Heart left ventricle (tissue), 13 donors: ENCODE measurements around the gene TRPV3.

Source experiments
- CTCF ChIP-seq, 12 donors: fragments of 200-600 bp; sonication (generic) in 4 of 12; IDR thresholded peaks; one replicate each; pipeline versions ENCODE4 v1.5.0 to v1.8.0; 2018 to 2022; ENCODE audit warnings: antibody characterized with exemption in 12 of 12, mild to moderate bottlenecking in 5 of 12
- POLR2A ChIP-seq, 2 donors: fragments of 450-650 bp; IDR thresholded peaks; one replicate each; pipeline ENCODE4 v1.6.1; 2017; ENCODE audit warnings: antibody characterized with exemption in 2 of 2, mild to moderate bottlenecking in 2 of 2, moderate library complexity in 2 of 2
- donor health status: ischemic (EF 13 %, LVEDD 7.1; RV severe dilation, severe dysfunction).
- donor health status: DM: no; HTN: yes; CAD: no.
- donor health status: DM: no; HTN: no; CAD: no.
- donor health status: ischemic (EF 25% LVEDD 6.9; RV normal size, moderate dysfunction).
- donor health status: ischemic (EF 25% LVEDD 5.7; RV mildly dilated, moderate dysfunction).
- donor health status: ischemic (EF 35%, LVEDD 5.7; RV mildly dilated, moderate dysfunction).
- donor health status: nonischemic (EF 11% LVEDD 7.7; RV severe dilation, severe dysfunction).
- donor health status: DM: yes; HTN: yes; CAD: no.
- donor health status: PGD.
- donor health status: ischemic (EF 29% LVEDD 5.4; RV normal size, mild dysfunction).
- donor health status: nonischemic (EF 23%, LVEDD 6.1; RV moderate dilation, normal function).

DNA sequence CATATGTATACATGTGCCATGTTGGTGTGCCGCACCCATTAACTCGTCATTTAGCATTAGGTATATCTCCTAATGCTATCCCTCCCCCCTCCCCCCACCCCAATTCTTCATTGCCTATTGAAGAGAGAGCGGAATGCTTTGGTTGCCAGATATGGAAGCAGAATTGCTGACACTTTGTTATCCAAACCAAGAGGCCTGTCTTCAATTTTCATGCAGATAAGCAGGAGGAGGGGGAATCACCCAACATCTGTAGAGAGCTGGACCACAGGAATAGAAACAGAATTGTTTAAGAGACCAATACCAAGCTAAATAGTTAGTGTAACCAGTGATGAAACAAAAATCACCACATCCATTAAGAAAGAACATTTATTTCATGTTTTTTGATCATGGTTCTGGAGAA lies 74.8 kb downstream of the TRPV3 start:
- TF ChIP-seq CTCF (IDR thresholded peaks at IDR 0.05) (no peak), POLR2A (IDR thresholded peaks at IDR 0.05) (no peak)
